ENCODE measurements around the gene DNAJC5. TPM values are rescaled to one million over a fixed set of nuclear protein-coding genes. Genes with fewer than 3 reads are reported as not detected.

The DNAJC5 gene
- total RNA-seq, 2 experiments from 2014 or later = 21.4 to 22.5 TPM

- peaks cover 46% of the 10 kb centered on the region for H3K36me3 ChIP-seq (ENCODE audit: insufficient read depth, low read length)
- H3K27me3 Mint-ChIP-seq = no peaks in the 10 kb centered on the region
Measured at GRCh38 chr20:63941282-63942081, 46.6 kb downstream of the DNAJC5 start.

GRCh38 chr20:63942250-63942951, 47.5 kb downstream of the DNAJC5 start:
- DNase-seq (peak in 9 of 14 experiments; percentile 25 to 68 (median 56)), ATAC-seq (ENCODE audit: poor library complexity) (peak; percentile 11)
- H3K36me3 Mint-ChIP-seq (ENCODE audit: low read depth) = peaks cover 47% of the 10 kb centered on the region
- ChIA-PET POLR2A (interaction anchor here (0.9 to 1.9 kb wide), 3 partner anchors 12 to 41 kb away, joined by 3 to 8 read pairs (median 3); partner anchors contain the start of gene UCKL1), CTCF (interaction anchor here (1.6 kb wide), 1 partner anchor 32 kb away, joined by 5 read pairs; no protein-coding TSS in a partner anchor)
- H3K27ac ChIP-seq (ENCODE audit: low read depth in 1 of 2, low read length in 2 of 2) = peak overlapping the region in 1 of 2 donors; percentile 25
- intact Hi-C loops (cut with DNase I, micrococcal nuclease) = no loop called here
- peak overlapping the region; percentile 80 for H3K27ac Mint-ChIP-seq
- no peaks in the 10 kb centered on the region for H3K27me3 Mint-ChIP-seq
- H3K4me3 Mint-ChIP-seq = peak overlapping the region; percentile 56
- H3K4me1 ChIP-seq (ENCODE audit: insufficient read depth, low read length) = peaks cover 28% of the 10 kb centered on the region
- H3K4me1 Mint-ChIP-seq (ENCODE audit: low read depth) = peaks cover 42% of the 10 kb centered on the region
- peaks cover 46% of the 10 kb centered on the region for H3K36me3 ChIP-seq (ENCODE audit: insufficient read depth, low read length)
- H3K27me3 ChIP-seq (ENCODE audit: control insufficient read depth in 1 of 2, insufficient read depth in 2 of 2, low read length in 2 of 2) = no peaks in the 10 kb centered on the region
- no peak for TF ChIP-seq CTCF (IDR thresholded peaks at IDR 0.05)
- no peaks in the 10 kb centered on the region for H3K9me3 Mint-ChIP-seq
- H3K9me3 ChIP-seq (ENCODE audit: control insufficient read depth in 1 of 2, insufficient read depth in 1 of 2, low read length in 2 of 2) = peaks cover 0 to 26% of the 10 kb centered on the region in 2 experiments
- H3K4me3 ChIP-seq (ENCODE audit: low read length) = no peak overlapping the region

More at GRCh38 chr20:63941282-63942081, 46.6 kb downstream of the DNAJC5 start:
- Mint-ChIP-seq H3K36me3 (ENCODE audit: low read depth) (peaks cover 46% of the 10 kb centered on the region), H3K4me1 (ENCODE audit: low read depth) (peaks cover 35% of the 10 kb centered on the region), H3K27ac (peak overlapping the region; percentile 80), H3K9me3 (no peaks in the 10 kb centered on the region), H3K4me3 (peak overlapping the region; percentile 78)
- POLR2A ChIA-PET = interaction anchor here (0.6 to 1.9 kb wide), 2 partner anchors 15 to 46 kb away, joined by 3 to 8 read pairs; partner anchors contain the start of gene UCKL1
- Histone ChIP-seq H3K4me1 (ENCODE audit: insufficient read depth, low read length) (peaks cover 22% of the 10 kb centered on the region), H3K27me3 (ENCODE audit: control insufficient read depth in 1 of 2, insufficient read depth in 2 of 2, low read length in 2 of 2) (no peaks in the 10 kb centered on the region), H3K4me3 (ENCODE audit: low read length) (no peak overlapping the region), H3K27ac (ENCODE audit: low read depth in 1 of 2, low read length in 2 of 2) (peak overlapping the region; percentile 55 to 59), H3K9me3 (ENCODE audit: control insufficient read depth in 1 of 2, insufficient read depth in 1 of 2, low read length in 2 of 2) (peaks cover 0 to 26% of the 10 kb centered on the region in 2 experiments)
- DNase-seq = peak; percentile 53 to 93 (median 72)
- intact Hi-C loops (cut with DNase I, micrococcal nuclease) = no loop called here
- CTCF ChIA-PET = no interaction called here
- ATAC-seq (ENCODE audit: poor library complexity) = peak; percentile 84
- TF ChIP-seq CTCF (IDR thresholded peaks at IDR 0.05) = no peak

- no peak for TF ChIP-seq CTCF (IDR thresholded peaks at IDR 0.05)
- Histone ChIP-seq H3K27ac (ENCODE audit: low read depth in 1 of 2, low read length in 2 of 2) (no peak overlapping the region), H3K9me3 (ENCODE audit: control insufficient read depth in 1 of 2, insufficient read depth in 1 of 2, low read length in 2 of 2) (peaks cover 0 to 26% of the 10 kb centered on the region in 2 experiments), H3K4me1 (ENCODE audit: insufficient read depth, low read length) (peaks cover 35% of the 10 kb centered on the region), H3K4me3 (ENCODE audit: low read length) (no peak overlapping the region), H3K27me3 (ENCODE audit: control insufficient read depth in 1 of 2, insufficient read depth in 2 of 2, low read length in 2 of 2) (no peaks in the 10 kb centered on the region), H3K36me3 (ENCODE audit: insufficient read depth, low read length) (peaks cover 46% of the 10 kb centered on the region)
- POLR2A ChIA-PET = interaction anchor here (0.9 to 1.9 kb wide), 3 partner anchors 11 to 41 kb away, joined by 3 to 8 read pairs (median 3); partner anchors contain the start of gene UCKL1
- H3K9me3 Mint-ChIP-seq = no peaks in the 10 kb centered on the region
- CTCF ChIA-PET = interaction anchor here (0.5 to 1.6 kb wide), 2 partner anchors 31 to 51 kb away, joined by 3 to 5 read pairs; no protein-coding TSS in a partner anchor
- peaks cover 43% of the 10 kb centered on the region for H3K36me3 Mint-ChIP-seq (ENCODE audit: low read depth)
- intact Hi-C loops (cut with DNase I, micrococcal nuclease) = no loop called here
- H3K27ac Mint-ChIP-seq = no peak overlapping the region
- H3K4me3 Mint-ChIP-seq = no peak overlapping the region
- H3K4me1 Mint-ChIP-seq (ENCODE audit: low read depth) = peaks cover 44% of the 10 kb centered on the region
- ATAC-seq (ENCODE audit: poor library complexity) = no peak
- no peaks in the 10 kb centered on the region for H3K27me3 Mint-ChIP-seq
- peak in 1 of 14 experiments; percentile 21 for DNase-seq
Measured at GRCh38 chr20:63942969-63943807, 48.3 kb downstream of the DNAJC5 start.
